Osteocyte (in vitro differentiated cells): Measurements from ENCODE around the gene HDAC4. TPM values are rescaled to one million over a fixed set of nuclear protein-coding genes. Genes with fewer than 3 reads are reported as not detected.
A peak's percentile ranks its signal among the peaks of the same experiment; 100 is the strongest.

Source experiments
- DNase-seq: peaks from one replicate; pipeline ENCODE4 v3.0.0; 2021; ENCODE audit warnings: mixed read lengths; ENCODE audit not compliant: unreplicated experiment; ENCODE audit errors: extremely low spot score
- H3K27ac Mint-ChIP-seq: one replicate; pipeline ENCODE4 v1.8.0; 2021; ENCODE audit warnings: mild to moderate bottlenecking, mixed read lengths; ENCODE audit not compliant: unreplicated experiment
- H3K27me3 Mint-ChIP-seq: one replicate; pipeline ENCODE4 v1.8.0; 2021; ENCODE audit warnings: mixed read lengths; ENCODE audit not compliant: unreplicated experiment
- H3K36me3 Mint-ChIP-seq: one replicate; pipeline ENCODE4 v1.8.0; 2021; ENCODE audit warnings: mixed read lengths; ENCODE audit not compliant: unreplicated experiment
- H3K4me1 Mint-ChIP-seq: one replicate; pipeline ENCODE4 v1.8.0; 2021; ENCODE audit warnings: mixed read lengths; ENCODE audit not compliant: unreplicated experiment
- H3K4me3 Mint-ChIP-seq: one replicate; pipeline ENCODE4 v1.8.0; 2021; ENCODE audit warnings: mild to moderate bottlenecking, moderate library complexity, mixed read lengths; ENCODE audit not compliant: unreplicated experiment
- H3K9me3 Mint-ChIP-seq: one replicate; pipeline ENCODE4 v1.8.0; 2021; ENCODE audit warnings: mixed read lengths; ENCODE audit not compliant: unreplicated experiment
- CTCF ChIP-seq: fragments of 200-600 bp; sonication (generic); IDR thresholded peaks from 2 replicates; pipeline ENCODE4 v1.5.0; 2021; ENCODE audit warnings: antibody characterized with exemption, mild to moderate bottlenecking, moderate library complexity
- total RNA-seq: library from RNA; stranded (reverse); gene quantifications from 2 replicates; pipeline ENCODE4 v1.2.1, GENCODE V29; 2021

The HDAC4 gene
- total RNA-seq, 1 donor from 2014 or later: 30.3 TPM

DNA sequence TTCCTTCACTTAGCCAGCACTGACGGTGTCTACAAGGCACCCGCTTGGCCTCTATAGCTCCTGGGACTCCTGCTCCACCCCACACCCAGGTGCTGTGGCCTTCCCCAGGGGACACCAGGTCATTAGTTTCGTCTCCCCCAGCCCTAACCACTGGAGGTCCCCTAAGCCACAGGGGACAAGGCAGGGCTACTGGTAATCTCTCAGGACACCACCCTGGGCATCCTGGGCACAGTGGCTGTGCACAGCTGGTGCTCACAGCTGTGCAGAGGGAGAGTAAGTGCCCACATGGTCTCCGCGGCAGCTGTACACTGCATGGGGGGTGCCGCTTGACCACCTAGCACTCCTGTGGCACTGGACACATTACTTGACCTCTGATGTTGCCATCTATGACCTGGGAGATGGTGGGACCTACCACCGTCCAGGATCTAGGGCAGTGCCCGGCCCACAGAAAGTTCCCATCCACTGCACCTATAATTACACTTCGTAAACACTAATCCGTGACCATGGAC lies 134.0 kb downstream of the HDAC4 start:
- TF ChIP-seq CTCF: no peak
- H3K4me1 Mint-ChIP-seq: peaks cover 41% of the 10 kb centered on the region
- no peak overlapping the region for H3K4me3 Mint-ChIP-seq

GRCh38 chr2:239266434-239266766 lies 134.4 kb downstream of the HDAC4 start:
- H3K27me3 Mint-ChIP-seq: no peaks in the 10 kb centered on the region
- H3K9me3 Mint-ChIP-seq: no peaks in the 10 kb centered on the region
- H3K27ac Mint-ChIP-seq: peak overlapping the region; percentile 83
- H3K4me1 Mint-ChIP-seq: peaks cover 37% of the 10 kb centered on the region
- H3K4me3 Mint-ChIP-seq: no peak overlapping the region
- H3K36me3 Mint-ChIP-seq: no peaks in the 10 kb centered on the region
- TF ChIP-seq CTCF: no peak
- no peak for DNase-seq

More for the DNA sequence above, 134.0 kb downstream of the HDAC4 start:
- Mint-ChIP-seq H3K9me3 (no peaks in the 10 kb centered on the region), H3K27ac (peak overlapping the region; percentile 83), H3K36me3 (no peaks in the 10 kb centered on the region), H3K27me3 (no peaks in the 10 kb centered on the region)
- DNase-seq: peak; percentile 62

- DNase-seq: peak; percentile 82
- no peak for TF ChIP-seq CTCF
- Mint-ChIP-seq H3K27me3 (no peaks in the 10 kb centered on the region), H3K9me3 (no peaks in the 10 kb centered on the region), H3K4me3 (no peak overlapping the region), H3K36me3 (no peaks in the 10 kb centered on the region), H3K27ac (no peak overlapping the region), H3K4me1 (peaks cover 37% of the 10 kb centered on the region)
Measured at GRCh38 chr2:239265681-239266433, 135.0 kb downstream of the HDAC4 start.

DNA sequence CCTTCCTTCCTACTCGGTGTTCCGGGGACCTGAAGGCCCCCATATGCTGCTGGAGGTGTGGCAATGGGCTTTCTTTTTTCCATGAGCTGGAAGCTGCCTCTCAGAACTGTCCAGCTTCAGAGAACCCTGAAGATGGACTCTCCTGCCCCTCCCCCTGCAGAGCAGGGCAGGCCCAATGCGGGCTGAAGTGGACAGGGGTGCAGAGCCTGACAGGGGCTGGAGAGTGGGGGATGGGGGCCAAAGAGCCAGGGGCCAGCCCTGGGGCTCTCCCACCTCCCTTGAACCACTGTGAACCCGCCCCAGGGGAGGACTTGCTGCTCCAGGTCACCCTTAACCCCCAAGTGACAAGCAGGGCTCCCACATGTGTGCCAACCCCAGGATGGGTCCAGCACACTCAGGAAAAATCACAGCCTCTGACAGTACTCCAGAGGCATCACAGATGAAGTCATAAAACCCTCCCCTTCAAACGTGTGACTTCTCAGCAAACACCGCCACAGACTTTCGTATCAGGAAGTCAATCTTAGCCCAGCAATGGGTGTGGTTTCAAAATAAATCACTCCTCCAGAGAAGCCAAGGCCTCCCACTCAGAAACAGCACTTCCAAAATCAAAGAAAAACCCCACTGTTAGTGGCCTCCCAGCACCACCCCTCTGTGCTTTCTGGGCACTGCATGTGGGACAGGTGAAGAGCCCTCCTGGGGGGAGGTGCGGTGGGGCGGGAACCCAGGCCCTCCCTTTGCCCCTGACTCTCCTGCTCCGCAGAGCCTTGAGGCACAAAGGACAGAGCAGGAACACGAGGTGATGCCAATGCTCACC lies 135.8 kb downstream of the HDAC4 start:
- H3K27ac Mint-ChIP-seq: peak overlapping the region; percentile 79
- no peaks in the 10 kb centered on the region for H3K36me3 Mint-ChIP-seq
- no peaks in the 10 kb centered on the region for H3K9me3 Mint-ChIP-seq
- peaks cover 37% of the 10 kb centered on the region for H3K4me1 Mint-ChIP-seq
- no peaks in the 10 kb centered on the region for H3K27me3 Mint-ChIP-seq
- DNase-seq: peak; percentile 80
- no peak for TF ChIP-seq CTCF
- H3K4me3 Mint-ChIP-seq: no peak overlapping the region

DNA sequence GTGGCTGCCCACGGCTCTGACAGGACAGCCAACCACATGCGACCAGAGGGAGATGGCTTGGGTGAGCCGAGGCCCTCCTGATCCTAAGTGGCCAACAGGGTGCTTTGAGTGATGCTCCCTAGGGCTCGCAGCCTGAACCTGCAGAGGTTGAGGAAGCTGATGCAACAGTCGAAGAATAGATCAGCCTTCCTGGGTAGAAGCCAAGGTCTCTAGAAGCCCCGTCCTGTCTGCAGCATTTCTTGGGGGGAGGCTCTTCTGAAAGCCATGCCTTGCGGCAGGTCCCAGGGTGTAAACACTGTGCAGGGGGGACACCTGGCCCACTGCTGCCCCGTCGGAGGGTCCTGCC lies 136.4 kb downstream of the HDAC4 start:
- H3K4me1 Mint-ChIP-seq: peaks cover 37% of the 10 kb centered on the region
- TF ChIP-seq CTCF: no peak
- H3K4me3 Mint-ChIP-seq: no peak overlapping the region
- no peak for DNase-seq
- H3K36me3 Mint-ChIP-seq: no peaks in the 10 kb centered on the region
- H3K9me3 Mint-ChIP-seq: no peaks in the 10 kb centered on the region
- H3K27me3 Mint-ChIP-seq: no peaks in the 10 kb centered on the region
- no peak overlapping the region for H3K27ac Mint-ChIP-seq
